GM19467 (cell line): ENCODE measurements around the gene MRGPRF.
A peak's percentile ranks its signal among the peaks of the same experiment; 100 is the strongest.

Experiments
- ATAC-seq: cut with Tn5 transposase; IDR thresholded peaks from one replicate; pipeline ENCODE4 v1.9.1; 2021; ENCODE audit warnings: mild to moderate bottlenecking, moderate library complexity; ENCODE audit not compliant: unreplicated experiment

MRGPRF gene, protein sequence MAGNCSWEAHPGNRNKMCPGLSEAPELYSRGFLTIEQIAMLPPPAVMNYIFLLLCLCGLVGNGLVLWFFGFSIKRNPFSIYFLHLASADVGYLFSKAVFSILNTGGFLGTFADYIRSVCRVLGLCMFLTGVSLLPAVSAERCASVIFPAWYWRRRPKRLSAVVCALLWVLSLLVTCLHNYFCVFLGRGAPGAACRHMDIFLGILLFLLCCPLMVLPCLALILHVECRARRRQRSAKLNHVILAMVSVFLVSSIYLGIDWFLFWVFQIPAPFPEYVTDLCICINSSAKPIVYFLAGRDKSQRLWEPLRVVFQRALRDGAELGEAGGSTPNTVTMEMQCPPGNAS

DNA sequence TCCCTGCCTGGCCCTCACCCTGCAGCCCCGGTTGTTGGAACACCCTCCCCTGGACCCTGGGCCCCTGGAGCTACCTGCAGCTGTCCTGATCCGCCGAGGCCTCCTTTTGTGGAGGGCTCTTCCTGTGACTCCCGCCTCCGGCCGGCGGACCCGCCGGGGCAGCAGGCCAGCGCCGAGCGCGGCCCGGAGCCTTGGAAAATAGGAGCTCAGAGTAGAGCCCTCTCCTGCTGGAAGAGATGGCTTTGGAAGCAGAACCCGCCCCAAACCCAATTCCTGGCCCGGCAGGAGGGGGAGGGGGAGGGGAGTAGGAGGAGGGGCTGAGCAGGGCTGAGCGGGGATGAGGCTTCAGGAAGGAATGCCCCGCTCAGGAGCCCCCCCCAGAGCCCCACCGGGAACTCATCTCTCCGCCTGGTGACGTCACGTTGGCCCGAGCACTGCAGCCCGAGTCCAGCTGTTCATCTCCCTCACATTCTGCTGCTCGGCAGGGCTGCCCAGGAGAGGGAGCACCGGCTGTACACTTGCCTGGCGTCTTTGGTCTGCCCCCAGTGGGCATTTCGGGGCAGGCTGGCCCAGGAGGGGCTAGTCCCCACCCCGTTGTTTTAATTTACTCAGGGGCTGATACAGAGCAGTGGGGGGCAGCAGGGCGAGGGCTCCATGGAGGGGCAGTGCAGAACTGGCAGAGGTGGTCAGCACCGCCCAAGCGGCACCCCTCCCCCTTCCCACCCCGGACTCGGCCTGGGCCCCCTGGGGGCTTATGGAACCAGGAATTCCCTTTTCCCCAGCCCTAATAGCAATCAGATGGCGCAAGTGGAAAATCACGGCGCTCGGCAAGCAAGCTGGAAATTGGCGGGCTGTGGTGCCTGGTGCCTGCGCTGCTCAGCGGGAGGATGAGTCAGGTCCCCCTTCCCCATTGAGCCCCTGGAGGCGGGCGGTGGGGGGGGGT lies at the start of gene MRGPRF:
Gene MRGPRF, minus strand, starts transcription at position 238 of the 943 bp plus-strand sequence. CDS start 3,345 bp downstream, outside the sequence.
- ATAC-seq: no peak

DNA sequence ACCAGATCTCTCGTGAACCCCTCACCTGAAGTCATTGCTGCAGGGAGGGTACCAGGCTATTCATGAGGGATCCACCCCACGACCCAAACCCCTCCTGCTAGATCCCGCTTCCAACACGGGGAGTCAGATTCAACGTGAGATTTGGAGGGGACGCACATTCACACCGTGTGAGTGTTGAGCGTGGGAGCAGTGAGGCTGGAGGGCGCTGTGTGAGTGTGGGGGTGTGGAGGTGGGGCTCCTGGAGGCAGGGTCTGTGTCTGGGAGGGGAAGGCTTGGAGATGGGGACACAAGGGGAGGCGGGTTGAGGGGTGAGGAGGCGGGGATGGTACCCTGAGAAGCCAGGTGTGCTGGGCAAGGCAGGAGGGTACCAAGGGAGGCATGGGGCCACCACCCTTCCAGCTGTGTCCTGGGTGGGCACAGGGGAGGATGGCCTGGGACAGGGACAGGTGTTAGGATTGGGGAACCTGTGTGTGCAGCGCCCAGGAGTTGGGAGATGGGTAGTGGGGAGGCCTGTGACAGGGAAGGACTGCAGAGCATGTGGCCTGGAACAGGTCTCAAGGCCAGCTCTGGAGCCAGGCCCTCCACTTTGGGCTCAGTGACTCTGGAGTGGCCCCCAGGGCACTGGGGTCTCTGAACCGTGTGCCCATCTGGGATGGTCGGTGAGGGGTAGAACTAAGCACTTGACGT lies 49.3 kb upstream of the MRGPRF start:
- ATAC-seq: no peak

DNA sequence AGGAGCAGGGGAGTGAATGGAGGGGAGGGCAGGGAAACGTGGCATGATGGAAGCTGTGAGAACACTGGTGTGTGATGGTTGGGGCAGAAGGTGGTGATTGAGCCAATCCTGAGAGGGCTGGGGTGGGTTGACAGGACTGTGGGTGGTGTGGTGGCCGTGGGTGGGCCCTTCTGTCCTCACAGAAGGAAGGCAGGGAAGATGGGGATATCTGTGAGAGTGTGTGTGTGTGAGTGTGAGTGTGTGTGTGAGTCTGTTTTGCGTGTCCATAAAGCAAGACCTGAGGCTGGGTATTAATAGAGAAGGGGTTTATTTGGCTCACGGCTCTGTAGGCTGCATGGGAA lies 48.6 kb upstream of the MRGPRF start:
- ATAC-seq: no peak

DNA sequence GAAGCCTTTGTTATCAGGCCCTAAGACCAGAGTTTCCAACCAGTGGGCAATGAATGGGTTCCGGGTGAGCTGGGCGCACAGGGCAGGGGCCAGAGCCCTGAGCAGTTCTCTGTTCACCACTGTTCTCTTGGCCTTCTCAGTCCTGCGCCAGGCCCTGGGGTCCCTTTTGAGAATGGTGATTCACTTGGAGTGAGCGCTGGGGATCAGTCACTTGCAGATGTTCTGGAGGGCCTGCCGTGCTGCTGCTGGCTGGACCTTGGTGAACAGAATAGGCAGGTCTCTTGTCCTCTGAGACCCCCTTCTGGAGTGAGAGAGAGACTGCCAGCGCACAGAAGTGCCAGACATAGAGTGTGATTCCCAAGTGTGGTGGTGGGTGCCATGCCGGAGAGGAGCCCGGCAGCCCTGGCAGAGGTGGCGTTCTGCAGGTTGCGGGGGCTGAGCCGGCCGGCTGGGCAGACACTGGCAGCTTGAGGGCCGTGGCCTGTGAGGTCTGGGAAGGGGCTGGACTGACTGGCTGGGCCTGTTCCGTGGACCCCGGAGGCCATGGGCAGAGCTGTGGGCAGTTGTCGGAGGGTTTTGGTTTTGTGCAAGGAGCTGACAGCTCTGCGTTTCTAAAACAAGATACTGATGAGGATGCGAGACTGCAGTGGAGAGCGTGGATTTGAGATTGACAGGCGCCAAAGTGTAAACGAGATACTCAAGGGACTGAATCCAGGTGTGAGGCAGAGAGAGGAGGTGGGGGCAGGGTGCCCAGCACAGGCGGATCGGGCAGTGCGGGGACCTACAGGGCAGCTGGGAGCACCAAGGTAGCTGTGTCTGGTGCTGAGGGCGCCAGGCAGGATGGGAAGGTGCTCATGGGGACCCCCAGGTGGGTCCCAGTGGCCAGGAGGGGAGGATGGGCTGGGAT lies 48.0 kb upstream of the MRGPRF start:
- no peak for ATAC-seq

DNA sequence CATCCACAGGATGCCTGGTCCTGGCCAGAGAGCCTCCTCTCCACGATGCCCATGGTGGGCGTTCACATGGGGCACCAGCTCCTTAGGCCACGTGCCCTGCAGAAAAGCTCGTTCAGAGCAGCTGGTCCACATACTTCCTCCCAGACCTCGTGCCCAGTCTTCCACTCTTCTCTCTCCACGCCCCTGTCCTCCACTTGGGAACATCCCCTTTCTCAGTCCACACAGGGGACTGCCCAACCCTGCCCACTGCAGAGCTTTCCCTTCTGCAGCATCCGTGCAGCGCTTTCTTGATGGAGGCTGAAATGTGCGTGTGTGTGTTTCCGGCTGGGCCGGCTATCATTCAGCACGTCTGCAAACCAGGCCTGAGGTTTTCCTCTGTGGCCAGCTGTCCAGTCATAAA lies 46.9 kb upstream of the MRGPRF start:
- no peak for ATAC-seq

DNA sequence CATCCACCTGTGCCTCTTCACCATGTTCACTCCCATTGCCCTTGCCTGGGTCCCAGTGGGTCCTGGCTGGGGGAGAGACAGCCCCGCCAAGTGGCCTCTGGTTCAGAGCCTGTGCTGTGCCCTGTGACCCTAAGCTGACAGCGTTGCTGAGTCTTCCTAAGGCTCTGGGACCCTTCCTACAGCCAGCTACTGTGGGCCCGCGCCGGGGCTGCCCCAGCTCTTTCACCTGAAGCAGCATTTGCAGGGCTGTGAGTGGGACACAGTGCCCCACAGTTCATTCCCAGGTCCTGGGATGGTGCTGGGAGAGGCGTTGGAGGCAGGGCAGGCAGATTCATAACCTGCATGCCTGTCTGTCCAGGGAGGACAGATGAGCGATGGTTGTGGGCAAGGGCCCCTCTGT lies 46.4 kb upstream of the MRGPRF start:
- no peak for ATAC-seq

DNA sequence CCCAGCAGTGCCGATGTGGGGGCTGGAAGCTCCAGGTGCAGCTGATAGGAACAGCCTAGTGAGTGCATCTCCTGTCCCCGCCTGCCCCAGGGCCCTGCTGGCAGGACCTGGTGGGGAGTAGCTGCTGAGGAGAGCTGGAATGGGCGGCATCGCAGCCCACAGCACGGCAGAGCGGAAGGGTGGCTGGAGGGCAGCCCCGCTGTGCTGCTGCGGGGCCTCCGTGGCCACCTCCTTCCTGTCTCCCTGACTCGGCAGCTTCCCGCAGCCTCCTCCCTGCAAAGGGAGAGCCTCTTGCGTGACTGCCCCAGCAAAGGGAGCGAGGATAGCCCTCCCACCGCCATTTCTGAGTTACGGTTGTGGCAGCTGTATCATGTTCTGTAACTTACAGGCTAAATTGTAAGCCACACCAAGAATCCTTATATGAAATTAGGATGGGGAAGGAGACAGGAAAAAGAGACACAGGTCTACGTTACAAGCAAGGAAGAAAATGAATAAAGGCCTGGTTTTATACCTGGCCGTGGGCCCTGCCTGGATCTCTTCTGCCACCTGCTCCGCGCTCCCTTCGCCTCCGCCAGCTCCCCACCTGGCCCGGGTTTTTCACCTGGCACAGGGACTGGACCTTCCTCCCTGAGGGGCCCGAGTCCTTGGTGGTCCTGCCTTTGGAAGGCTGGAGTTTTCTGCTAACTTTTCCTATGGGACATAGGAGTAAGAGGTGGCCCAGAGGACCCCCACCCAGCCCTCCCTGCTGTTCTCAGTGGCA lies 45.6 kb upstream of the MRGPRF start:
- no peak for ATAC-seq

DNA sequence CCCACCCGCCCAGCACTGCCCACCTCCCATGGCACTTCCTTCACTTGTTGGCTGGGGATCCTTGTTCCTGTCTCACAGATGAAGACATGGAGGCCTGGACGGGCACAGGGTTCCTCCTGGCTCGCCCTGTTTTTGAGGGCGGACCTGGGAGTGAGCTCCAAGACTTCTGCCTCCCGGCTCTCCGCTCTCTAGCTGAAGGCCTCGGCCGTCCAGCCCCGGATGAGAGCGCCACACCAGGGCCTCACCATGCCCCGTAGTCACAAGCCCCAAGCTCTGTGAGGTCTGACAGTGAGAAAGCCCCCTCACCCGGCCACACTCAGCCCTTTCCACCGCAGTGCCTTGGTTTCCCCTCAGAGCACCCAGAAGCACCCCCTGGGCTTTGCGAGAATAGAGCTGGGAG lies 44.8 kb upstream of the MRGPRF start:
- ATAC-seq: no peak

DNA sequence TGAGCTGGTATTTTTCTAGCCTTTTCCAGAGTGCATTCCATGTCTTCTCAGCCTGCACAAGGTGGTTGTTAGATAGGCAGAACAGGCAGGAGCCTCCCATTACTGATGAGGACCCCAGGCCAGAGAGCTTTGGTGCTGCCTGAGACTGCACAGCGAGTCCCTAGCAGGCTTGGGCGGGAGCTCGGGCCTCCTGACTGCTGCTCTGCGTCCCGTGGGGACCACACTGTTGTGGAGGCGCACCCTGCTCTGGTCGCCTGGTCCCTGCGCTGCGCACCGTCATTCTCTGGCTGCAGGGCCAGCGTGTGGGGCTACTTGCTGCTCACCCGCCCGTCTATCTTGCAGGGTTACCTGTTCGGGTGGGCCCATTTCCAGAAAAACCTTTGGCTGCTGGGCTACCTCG lies 44.2 kb upstream of the MRGPRF start:
- ATAC-seq: no peak

DNA sequence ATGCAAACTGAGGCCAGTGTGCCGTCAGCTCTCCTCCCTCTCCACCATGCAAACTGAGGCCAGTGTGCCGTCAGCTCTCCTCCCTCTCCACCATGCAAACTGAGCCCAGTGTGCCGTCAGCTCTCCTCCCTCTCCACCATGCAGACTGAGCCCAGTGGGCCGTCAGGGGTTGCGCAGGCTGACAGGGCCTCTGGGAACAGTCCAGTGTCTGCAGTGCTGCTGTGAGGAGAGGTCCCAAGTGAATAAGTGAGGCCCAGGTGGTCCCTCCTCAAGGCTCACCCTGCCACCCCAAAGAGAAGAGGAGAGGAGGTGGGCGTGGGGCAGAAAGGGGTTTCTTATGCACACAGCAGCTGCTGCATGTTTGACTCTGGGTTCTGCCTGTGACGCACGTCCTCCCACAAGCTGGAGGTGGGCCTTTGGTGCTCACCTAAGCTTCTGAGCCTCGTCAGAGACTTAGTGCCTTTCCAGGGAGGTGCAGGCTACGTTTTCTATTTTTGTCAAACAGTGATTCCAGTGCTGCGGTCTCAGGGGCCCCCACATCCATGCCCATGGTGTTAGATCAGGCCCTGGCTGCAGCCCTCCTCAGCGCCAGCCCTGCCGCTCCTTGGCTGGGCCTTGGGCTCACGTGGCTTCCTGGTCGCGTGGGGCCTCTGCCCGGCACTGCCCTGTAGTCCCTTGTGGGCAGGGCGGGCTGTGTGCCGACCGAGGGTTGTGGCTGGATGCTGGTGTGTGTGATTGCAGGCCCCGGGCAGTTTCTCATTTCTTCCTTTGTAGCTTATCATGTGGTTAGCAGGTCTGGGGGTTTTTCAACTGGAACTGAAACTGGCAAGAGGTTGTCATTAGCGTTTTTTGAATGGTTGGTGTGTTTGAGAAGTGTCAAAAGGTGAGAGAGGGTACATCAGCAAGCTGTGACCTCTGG lies 42.8 kb upstream of the MRGPRF start:
- ATAC-seq: peak; percentile 65

DNA sequence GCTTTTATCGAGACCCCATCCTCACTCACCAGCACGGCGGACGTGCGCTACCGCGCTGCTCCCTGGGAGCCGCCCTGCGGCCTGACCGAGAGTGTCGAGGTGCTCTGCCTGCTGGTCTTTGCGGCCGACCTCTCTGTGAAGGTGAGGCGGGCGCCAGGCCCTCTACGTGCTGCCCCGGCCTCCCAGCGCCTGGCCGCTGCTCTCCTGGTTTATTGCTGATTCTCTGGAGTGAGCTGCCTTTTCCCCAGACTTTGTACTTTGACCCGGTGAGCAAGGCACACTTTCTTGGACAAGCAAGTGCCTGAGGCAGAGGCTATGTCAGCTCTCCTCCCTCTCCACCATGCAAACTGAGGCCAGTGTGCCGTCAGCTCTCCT lies 42.2 kb upstream of the MRGPRF start:
- ATAC-seq: no peak

DNA sequence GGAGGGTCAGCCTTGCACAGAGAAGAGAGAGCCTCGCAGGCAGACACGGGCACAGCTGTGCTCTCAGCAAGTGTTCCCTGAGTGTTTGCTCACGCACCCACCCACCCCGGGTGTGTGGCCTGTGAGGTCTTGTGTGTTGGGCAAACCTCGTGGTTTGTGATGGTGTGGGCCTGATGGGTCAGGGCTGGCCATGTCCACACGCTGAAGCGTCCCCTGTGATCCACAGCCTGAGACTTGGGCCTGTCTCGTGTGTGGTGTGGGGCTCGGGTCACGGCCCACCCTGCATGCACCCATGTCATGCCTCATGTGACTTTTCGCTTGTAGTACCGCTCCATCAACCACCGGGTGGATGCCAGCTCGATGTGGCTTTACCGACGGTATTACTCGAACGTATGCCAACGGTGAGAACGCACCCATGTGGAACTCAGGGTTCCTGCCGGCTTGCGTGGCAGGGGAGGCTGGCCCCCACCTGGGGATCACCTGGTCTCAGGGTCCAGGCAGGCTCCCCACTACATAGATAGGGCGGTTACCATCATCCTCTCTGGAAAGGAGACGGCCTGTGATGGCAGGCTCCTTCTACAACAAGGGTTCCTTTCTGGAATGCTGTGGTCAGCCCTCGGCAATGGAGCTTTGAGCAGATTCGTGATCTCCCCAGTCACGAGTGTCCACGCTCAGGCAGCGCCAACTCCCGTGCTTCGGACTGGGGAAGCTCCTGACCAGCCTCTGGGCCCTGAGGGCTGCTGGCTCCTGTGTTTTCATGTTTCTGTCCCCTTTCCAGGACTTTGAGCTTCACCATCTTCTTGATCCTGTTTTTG lies 41.6 kb upstream of the MRGPRF start:
- no peak for ATAC-seq

DNA sequence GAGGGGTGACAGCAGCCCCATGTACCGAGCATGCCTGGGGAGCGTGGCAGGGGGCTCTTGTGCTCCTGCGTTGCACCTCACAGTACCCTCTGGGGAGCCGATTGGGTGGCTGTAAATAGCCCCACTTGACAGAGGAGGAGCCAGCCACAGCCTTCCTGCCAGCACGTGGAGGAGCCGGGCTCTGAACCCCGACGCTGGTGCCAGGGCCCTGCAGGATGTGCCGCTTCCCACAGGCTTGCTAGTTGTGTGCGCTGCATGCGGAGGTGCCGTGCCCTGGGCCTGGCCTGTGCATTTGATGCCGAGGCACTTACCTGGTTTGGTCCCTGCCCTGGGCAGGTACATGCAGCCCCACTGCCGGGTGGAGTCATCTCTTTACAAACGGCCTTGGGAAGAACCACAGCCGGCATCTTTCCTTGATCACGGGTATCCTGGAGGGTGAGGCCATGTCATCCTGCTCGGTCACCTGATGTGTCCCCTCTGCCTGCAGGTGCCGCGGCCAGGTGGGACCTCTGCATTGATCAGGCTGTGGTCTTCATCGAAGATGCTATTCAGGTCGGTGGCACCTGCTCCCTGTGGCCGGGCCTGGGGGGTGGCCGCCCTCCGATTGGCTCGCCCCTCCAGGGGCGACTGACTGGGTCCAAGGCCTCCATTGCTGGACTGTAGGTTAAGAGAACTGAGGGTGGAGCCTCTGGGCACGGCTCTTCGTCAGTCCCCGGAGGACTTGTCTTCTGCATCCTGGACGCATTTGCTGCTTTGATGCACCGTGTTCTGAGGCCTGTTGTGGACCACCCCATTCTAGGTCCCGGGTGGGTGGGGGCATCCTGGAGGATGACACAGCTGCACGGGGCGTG lies 40.7 kb upstream of the MRGPRF start:
- no peak for ATAC-seq

DNA sequence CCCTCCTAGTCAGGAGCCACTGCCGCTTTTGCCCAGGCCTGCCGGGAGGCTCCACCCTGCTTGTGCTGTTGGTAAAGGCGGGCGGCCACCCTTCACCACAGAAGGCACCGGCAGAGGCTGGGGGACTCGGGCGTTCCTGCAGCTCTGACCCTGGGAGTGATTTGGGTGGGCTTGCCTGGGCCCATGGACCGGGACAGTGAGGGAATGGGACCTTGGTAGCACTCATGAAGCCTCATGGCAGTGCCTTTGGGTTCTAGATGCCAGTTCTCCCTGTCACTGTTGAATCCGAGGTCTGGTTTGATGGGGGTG lies 40.1 kb upstream of the MRGPRF start:
- no peak for ATAC-seq

DNA sequence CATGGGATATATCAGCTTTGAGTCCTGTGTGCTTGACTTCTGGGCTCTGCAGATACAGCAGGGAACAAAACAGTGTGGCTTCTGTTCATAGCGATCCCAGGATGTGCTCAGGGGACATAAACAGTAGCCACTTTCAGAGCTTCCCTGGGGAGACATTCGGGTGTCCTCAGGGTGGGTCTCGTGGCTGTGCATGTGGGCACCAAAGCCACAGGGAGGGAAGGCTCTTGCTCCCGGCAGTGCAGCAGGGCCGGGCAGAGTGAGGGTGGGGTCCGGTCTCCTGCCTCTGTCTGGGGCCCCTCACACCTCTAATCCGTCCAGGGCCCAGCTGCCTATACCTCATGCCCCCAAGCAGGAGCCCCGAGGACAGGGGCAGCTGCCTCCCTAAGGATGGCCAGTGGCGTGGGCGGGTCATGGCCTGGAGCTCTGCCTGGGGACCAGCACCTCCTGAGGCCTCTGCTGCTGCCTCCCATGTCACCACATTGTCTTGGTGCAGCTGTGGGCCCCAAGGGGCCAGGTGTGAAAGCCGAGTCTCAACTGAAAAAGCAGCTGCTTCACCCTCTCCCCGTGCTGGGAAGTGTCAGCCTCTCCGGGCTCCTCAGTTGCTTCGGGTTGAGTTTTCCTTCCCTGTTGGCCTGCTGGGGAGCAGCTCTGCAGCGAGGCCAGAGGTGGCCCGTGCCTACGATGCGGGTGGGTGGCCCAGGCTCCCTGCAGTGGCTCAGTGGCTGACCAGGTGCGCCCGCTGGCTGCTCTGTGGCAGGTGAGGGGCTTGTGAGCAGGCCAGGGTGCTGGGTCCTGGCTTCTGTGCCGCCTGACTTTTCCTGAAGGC lies 39.5 kb upstream of the MRGPRF start:
- no peak for ATAC-seq
